Neuron (in vitro differentiated cells): ENCODE measurements around the gene SPATA16.

Source experiments
- H2AFZ ChIP-seq: one replicate; pipeline ENCODE4 v1.6.1; 2013; ENCODE audit warnings: low read depth, mild to moderate bottlenecking, inconsistent platforms, low read length, moderate library complexity
- H3K27me3 ChIP-seq: one replicate; pipeline ENCODE4 v1.6.1; 2013; ENCODE audit warnings: low read length; ENCODE audit not compliant: insufficient read depth
- H3K36me3 ChIP-seq: one replicate; pipeline ENCODE4 v1.6.1; 2013; ENCODE audit warnings: low read length; ENCODE audit not compliant: insufficient read depth
- H3K4me1 ChIP-seq: one replicate; pipeline ENCODE4 v1.6.1; 2013; ENCODE audit warnings: low read length; ENCODE audit not compliant: insufficient read depth
- H3K4me3 ChIP-seq: 2 replicates; pipeline ENCODE4 v1.5.1; 2013; ENCODE audit warnings: mild to moderate bottlenecking, low read length, moderate library complexity
- H3K9me3 ChIP-seq: one replicate; pipeline ENCODE4 v1.6.1; 2013; ENCODE audit warnings: low read length

Gene SPATA16

GRCh38 chr3:173096994-173097785, 43.8 kb downstream of the SPATA16 start:
- Histone ChIP-seq H2AFZ (no peak overlapping the region), H3K4me3 (no peak overlapping the region), H3K4me1 (no peaks in the 10 kb centered on the region), H3K36me3 (no peaks in the 10 kb centered on the region), H3K27me3 (no peaks in the 10 kb centered on the region), H3K9me3 (no peaks in the 10 kb centered on the region)

DNA sequence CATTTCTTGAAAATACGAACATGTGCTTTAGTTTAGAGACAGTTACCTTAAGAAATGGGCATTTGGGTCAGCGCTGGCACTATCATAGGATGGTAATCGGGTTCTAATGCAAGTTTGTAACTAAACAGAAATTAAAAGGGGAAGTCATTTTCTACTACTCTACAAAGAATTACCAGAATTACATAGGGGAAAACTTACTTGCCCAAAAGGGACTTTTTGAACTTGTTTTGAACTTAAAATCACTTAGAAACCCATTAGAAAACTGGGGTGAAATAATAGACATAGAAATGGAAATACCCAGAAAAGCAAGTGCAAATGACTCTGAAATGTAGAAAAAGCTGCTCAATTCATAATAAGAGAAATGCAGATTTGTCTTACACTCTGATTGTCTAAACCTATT, 44.9 kb downstream of the SPATA16 start:
- no peak overlapping the region for H3K4me3 ChIP-seq
- H3K4me1 ChIP-seq: no peaks in the 10 kb centered on the region
- H2AFZ ChIP-seq: no peak overlapping the region
- H3K9me3 ChIP-seq: no peaks in the 10 kb centered on the region
- no peaks in the 10 kb centered on the region for H3K27me3 ChIP-seq
- no peaks in the 10 kb centered on the region for H3K36me3 ChIP-seq

GRCh38 chr3:173092038-173092437, 49.0 kb downstream of the SPATA16 start:
- Histone ChIP-seq H3K27me3 (no peaks in the 10 kb centered on the region), H3K36me3 (no peaks in the 10 kb centered on the region), H3K9me3 (no peaks in the 10 kb centered on the region), H3K4me1 (no peaks in the 10 kb centered on the region), H3K4me3 (no peak overlapping the region), H2AFZ (no peak overlapping the region)

GRCh38 chr3:173090492-173090891, 50.5 kb downstream of the SPATA16 start:
- no peaks in the 10 kb centered on the region for H3K9me3 ChIP-seq
- no peak overlapping the region for H2AFZ ChIP-seq
- no peaks in the 10 kb centered on the region for H3K4me1 ChIP-seq
- no peaks in the 10 kb centered on the region for H3K36me3 ChIP-seq
- H3K4me3 ChIP-seq: no peak overlapping the region
- no peaks in the 10 kb centered on the region for H3K27me3 ChIP-seq

GRCh38 chr3:173089283-173089682, 51.8 kb downstream of the SPATA16 start:
- H3K4me1 ChIP-seq: no peaks in the 10 kb centered on the region
- H3K9me3 ChIP-seq: no peaks in the 10 kb centered on the region
- H3K4me3 ChIP-seq: no peak overlapping the region
- no peaks in the 10 kb centered on the region for H3K36me3 ChIP-seq
- H3K27me3 ChIP-seq: no peaks in the 10 kb centered on the region
- H2AFZ ChIP-seq: no peak overlapping the region

- Histone ChIP-seq H3K4me1 (no peaks in the 10 kb centered on the region), H3K9me3 (no peaks in the 10 kb centered on the region), H3K27me3 (no peaks in the 10 kb centered on the region), H3K36me3 (no peaks in the 10 kb centered on the region), H2AFZ (no peak overlapping the region), H3K4me3 (no peak overlapping the region)
Observed at GRCh38 chr3:173078525-173078924, 62.5 kb downstream of the SPATA16 start.

- Histone ChIP-seq H3K27me3 (no peaks in the 10 kb centered on the region), H3K9me3 (no peaks in the 10 kb centered on the region), H3K36me3 (no peaks in the 10 kb centered on the region), H2AFZ (no peak overlapping the region), H3K4me3 (no peak overlapping the region), H3K4me1 (no peaks in the 10 kb centered on the region)
Observed at GRCh38 chr3:173066044-173067004, 74.7 kb downstream of the SPATA16 start.

DNA sequence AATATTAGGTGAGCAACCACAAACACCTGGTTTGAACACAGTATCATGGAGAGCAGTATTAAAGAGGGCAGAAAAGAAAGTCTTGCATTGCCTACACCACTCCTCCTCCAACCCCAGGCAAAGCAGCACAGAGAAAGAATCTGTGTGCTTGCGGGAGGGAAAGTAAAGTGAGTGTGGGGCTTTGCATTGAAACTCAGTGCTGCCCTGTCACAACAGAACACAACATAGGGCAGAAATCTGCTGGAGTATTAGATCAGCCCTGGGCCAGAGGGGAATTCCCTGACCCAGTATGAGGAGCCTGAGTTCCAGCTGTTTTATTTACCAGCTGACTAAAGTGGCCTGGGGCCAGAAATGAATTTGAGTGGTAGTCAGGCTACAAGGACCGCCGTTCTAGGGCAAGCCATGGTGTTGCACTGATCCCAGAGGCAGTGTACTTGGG, 75.5 kb downstream of the SPATA16 start:
- Histone ChIP-seq H3K4me3 (no peak overlapping the region), H3K36me3 (no peaks in the 10 kb centered on the region), H3K27me3 (no peaks in the 10 kb centered on the region), H3K4me1 (no peaks in the 10 kb centered on the region), H3K9me3 (no peaks in the 10 kb centered on the region), H2AFZ (no peak overlapping the region)

GRCh38 chr3:173064631-173065030, 76.4 kb downstream of the SPATA16 start:
- H2AFZ ChIP-seq: no peak overlapping the region
- no peaks in the 10 kb centered on the region for H3K27me3 ChIP-seq
- no peaks in the 10 kb centered on the region for H3K9me3 ChIP-seq
- no peak overlapping the region for H3K4me3 ChIP-seq
- H3K36me3 ChIP-seq: no peaks in the 10 kb centered on the region
- H3K4me1 ChIP-seq: no peaks in the 10 kb centered on the region

- Histone ChIP-seq H3K4me1 (no peaks in the 10 kb centered on the region), H2AFZ (no peak overlapping the region), H3K36me3 (no peaks in the 10 kb centered on the region), H3K9me3 (no peaks in the 10 kb centered on the region), H3K4me3 (no peak overlapping the region), H3K27me3 (no peaks in the 10 kb centered on the region)
Observed at GRCh38 chr3:173058229-173058628, 82.8 kb downstream of the SPATA16 start.

GRCh38 chr3:173055228-173055933, 85.7 kb downstream of the SPATA16 start:
- H3K36me3 ChIP-seq: no peaks in the 10 kb centered on the region
- H3K4me3 ChIP-seq: no peak overlapping the region
- H3K27me3 ChIP-seq: no peaks in the 10 kb centered on the region
- H2AFZ ChIP-seq: no peak overlapping the region
- H3K9me3 ChIP-seq: no peaks in the 10 kb centered on the region
- H3K4me1 ChIP-seq: no peaks in the 10 kb centered on the region

- no peaks in the 10 kb centered on the region for H3K9me3 ChIP-seq
- H2AFZ ChIP-seq: no peak overlapping the region
- H3K27me3 ChIP-seq: no peaks in the 10 kb centered on the region
- no peaks in the 10 kb centered on the region for H3K4me1 ChIP-seq
- H3K4me3 ChIP-seq: no peak overlapping the region
- no peaks in the 10 kb centered on the region for H3K36me3 ChIP-seq
Observed at GRCh38 chr3:173049360-173049759, 91.7 kb downstream of the SPATA16 start.
